CD14-positive monocyte (primary cell): ENCODE results near the gene MCOLN2. TPM values are rescaled to one million over a fixed set of nuclear protein-coding genes. Genes with fewer than 3 reads are reported as not detected.

ENCODE experiments used
- DNase-seq, 3 donors: peaks; one replicate each; pipeline ENCODE4 v3.0.0-alpha.2; 2011 to 2022
- H2AFZ ChIP-seq: 2 replicates; pipeline ENCODE4 v1.6.0; 2012; ENCODE audit warnings: mild to moderate bottlenecking, low read depth, low read length, inconsistent platforms; ENCODE audit not compliant: insufficient read depth, poor library complexity, severe bottlenecking
- H3K27ac ChIP-seq, 2 donors: 1 replicate in 1 of 2; 2 replicates in 1 of 2; pipeline ENCODE4 v1.5.1; 2012 to 2013; ENCODE audit warnings: low read length in 2 of 2, control low read depth in 1 of 2, inconsistent platforms in 1 of 2, low read depth in 1 of 2, mild to moderate bottlenecking in 1 of 2
- H3K27me3 ChIP-seq, 2 donors: one replicate each; pipeline versions ENCODE4 v1.6.0 to v1.6.1; 2011 to 2013; ENCODE audit warnings: low read length in 2 of 2; ENCODE audit not compliant: control insufficient read depth in 2 of 2, insufficient read depth in 2 of 2
- H3K36me3 ChIP-seq, 2 donors: replicated peaks in 1 of 2; 1 replicate in 1 of 2; 2 replicates in 1 of 2; pipeline versions ENCODE4 v1.5.1 to v1.6.1; 2012 to 2013; ENCODE audit warnings: low read length in 2 of 2, control low read depth in 1 of 2, inconsistent platforms in 1 of 2, mild to moderate bottlenecking in 1 of 2; ENCODE audit not compliant: insufficient read depth in 2 of 2, control insufficient read depth in 1 of 2
- H3K4me1 ChIP-seq, 2 donors: 1 replicate in 1 of 2; 2 replicates in 1 of 2; pipeline versions ENCODE4 v1.5.1 to v1.6.1; 2012 to 2013; ENCODE audit warnings: low read length in 2 of 2, control low read depth in 1 of 2, inconsistent platforms in 1 of 2, mild to moderate bottlenecking in 1 of 2, moderate library complexity in 1 of 2; ENCODE audit not compliant: insufficient read depth in 2 of 2, control insufficient read depth in 1 of 2
- H3K4me2 ChIP-seq: replicated peaks from 2 replicates; pipeline ENCODE3; 2012; ENCODE audit warnings: low read length, moderate library complexity, mild to moderate bottlenecking; ENCODE audit not compliant: poor library complexity, severe bottlenecking; ENCODE audit errors: extremely low read depth
- H3K4me3 ChIP-seq, 3 experiments: fragments of 200-600 bp in 1 of 3; sonication (generic) in 1 of 3; replicated peaks in 1 of 3; 1 replicate in 2 of 3; 2 replicates in 1 of 3; pipeline ENCODE4 v1.5.1; 2011 to 2013; ENCODE audit warnings: low read length in 3 of 3, mild to moderate bottlenecking in 3 of 3, control low read depth in 2 of 3, low read depth in 2 of 3, inconsistent platforms in 1 of 3, moderate library complexity in 1 of 3
- H3K79me2 ChIP-seq: 2 replicates; pipeline ENCODE4 v1.6.0; 2012; ENCODE audit warnings: mild to moderate bottlenecking, control low read depth, inconsistent platforms, low read length, moderate library complexity; ENCODE audit not compliant: insufficient read depth
- H3K9ac ChIP-seq: 2 replicates; pipeline ENCODE4 v1.6.0; 2017; ENCODE audit warnings: low read length, mild to moderate bottlenecking; ENCODE audit not compliant: insufficient read depth, poor library complexity, severe bottlenecking
- H3K9me3 ChIP-seq, 2 donors: replicated peaks in 1 of 2; 1 replicate in 1 of 2; 2 replicates in 1 of 2; pipeline versions ENCODE4 v1.5.1 to v1.6.1; 2012 to 2013; ENCODE audit warnings: low read length in 2 of 2, control low read depth in 1 of 2; ENCODE audit not compliant: control insufficient read depth in 1 of 2, insufficient read depth in 1 of 2
- H4K20me1 ChIP-seq: 2 replicates; pipeline ENCODE4 v1.6.0; 2012; ENCODE audit warnings: mild to moderate bottlenecking, low read length, control low read depth, moderate library complexity; ENCODE audit not compliant: insufficient read depth
- H3K27ac Mint-ChIP-seq, 7 donors: one replicate each; pipeline ENCODE4 v1.8.0; 2020; ENCODE audit warnings: mild to moderate bottlenecking in 7 of 7, mixed read lengths in 7 of 7, moderate library complexity in 6 of 7, inconsistent platforms in 2 of 7
- H3K27me3 Mint-ChIP-seq, 3 donors: one replicate each; pipeline ENCODE4 v1.8.0; 2021 to 2022; ENCODE audit warnings: low read depth in 3 of 3, mild to moderate bottlenecking in 3 of 3, mixed read lengths in 3 of 3, moderate library complexity in 3 of 3, inconsistent platforms in 1 of 3
- H3K36me3 Mint-ChIP-seq, 2 donors: one replicate each; pipeline ENCODE4 v1.8.0; 2020; ENCODE audit warnings: mixed read lengths in 2 of 2, inconsistent platforms in 1 of 2, mild to moderate bottlenecking in 1 of 2
- H3K4me1 Mint-ChIP-seq: one replicate; pipeline ENCODE4 v1.8.0; 2020; ENCODE audit warnings: mild to moderate bottlenecking, mixed read lengths
- H3K4me3 Mint-ChIP-seq, 2 donors: one replicate each; pipeline ENCODE4 v1.8.0; 2020; ENCODE audit warnings: mild to moderate bottlenecking in 2 of 2, mixed read lengths in 2 of 2, moderate library complexity in 1 of 2
- H3K9me3 Mint-ChIP-seq, 7 donors: one replicate each; pipeline ENCODE4 v1.8.0; 2020 to 2022; ENCODE audit warnings: mixed read lengths in 7 of 7, mild to moderate bottlenecking in 6 of 7, moderate library complexity in 6 of 7, inconsistent platforms in 2 of 7
- WGBS: methylation state at CpG from one replicate; pipeline ENCODE4 v1.1.5; 2013; ENCODE audit warnings: missing lambda C conversion rate; ENCODE audit not compliant: insufficient coverage; 5-methylcytosine and 5-hydroxymethylcytosine counted together
- intact Hi-C, 2 donors: fragments of 100-400 bp; cut with micrococcal nuclease; formaldehyde crosslinking; loops; one replicate each; pipeline versions ENCODE4 v1.15.0 to v1.15.1; 2023
- polyA plus RNA-seq, 3 donors: library from polyadenylated mRNA; depleted of rRNA in 1 of 3; unstranded in 2 of 3; stranded (reverse) in 1 of 3; fragments of 300-500 nt in 2 of 3; fragments of >200 nt in 1 of 3; fragmentation: Illumina TruSeq in 2 of 3; gene quantifications; 1 replicate in 2 of 3; 2 replicates in 1 of 3; pipeline ENCODE4 v1.2.3, GENCODE V29; 2012 to 2021
- TF ChIP-seq, protein P1 (sequence below): fragments of 200-600 bp; IDR thresholded peaks from one replicate; pipeline ENCODE4 v1.8.0; 2022; ENCODE audit warnings: antibody characterized with exemption, mild to moderate bottlenecking

MCOLN2 gene
- polyA plus RNA-seq, 3 donors: 0.51 to 2.7 (median 1.1) TPM

- H3K79me2 ChIP-seq: no peaks in the 10 kb centered on the region
- WGBS: 100% methylated on average over 2 of the region's 7 CpGs
- H3K4me1 ChIP-seq: no peaks in the 10 kb centered on the region
- Mint-ChIP-seq H3K27me3 (peaks cover 2 to 3% (median 2%) of the 10 kb centered on the region in 3 donors), H3K4me1 (no peaks in the 10 kb centered on the region), H3K4me3 (no peak overlapping the region), H3K9me3 (no peaks in the 10 kb centered on the region), H3K36me3 (no peaks in the 10 kb centered on the region), H3K27ac (no peak overlapping the region)
- no peaks in the 10 kb centered on the region for H3K36me3 ChIP-seq
- intact Hi-C loops: loop anchor here in 1 of 2 donors (5.0 kb wide), 1 partner anchor 156 kb away; no protein-coding TSS in a partner anchor
- H2AFZ ChIP-seq: no peak overlapping the region
- no peak overlapping the region for H3K4me3 ChIP-seq
- TF ChIP-seq, protein P1, sequence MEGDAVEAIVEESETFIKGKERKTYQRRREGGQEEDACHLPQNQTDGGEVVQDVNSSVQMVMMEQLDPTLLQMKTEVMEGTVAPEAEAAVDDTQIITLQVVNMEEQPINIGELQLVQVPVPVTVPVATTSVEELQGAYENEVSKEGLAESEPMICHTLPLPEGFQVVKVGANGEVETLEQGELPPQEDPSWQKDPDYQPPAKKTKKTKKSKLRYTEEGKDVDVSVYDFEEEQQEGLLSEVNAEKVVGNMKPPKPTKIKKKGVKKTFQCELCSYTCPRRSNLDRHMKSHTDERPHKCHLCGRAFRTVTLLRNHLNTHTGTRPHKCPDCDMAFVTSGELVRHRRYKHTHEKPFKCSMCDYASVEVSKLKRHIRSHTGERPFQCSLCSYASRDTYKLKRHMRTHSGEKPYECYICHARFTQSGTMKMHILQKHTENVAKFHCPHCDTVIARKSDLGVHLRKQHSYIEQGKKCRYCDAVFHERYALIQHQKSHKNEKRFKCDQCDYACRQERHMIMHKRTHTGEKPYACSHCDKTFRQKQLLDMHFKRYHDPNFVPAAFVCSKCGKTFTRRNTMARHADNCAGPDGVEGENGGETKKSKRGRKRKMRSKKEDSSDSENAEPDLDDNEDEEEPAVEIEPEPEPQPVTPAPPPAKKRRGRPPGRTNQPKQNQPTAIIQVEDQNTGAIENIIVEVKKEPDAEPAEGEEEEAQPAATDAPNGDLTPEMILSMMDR: no peak
- H3K27me3 ChIP-seq: no peaks in the 10 kb centered on the region
- H3K4me2 ChIP-seq: no peak overlapping the region
- H4K20me1 ChIP-seq: no peaks in the 10 kb centered on the region
- no peaks in the 10 kb centered on the region for H3K9me3 ChIP-seq
- no peak overlapping the region for H3K27ac ChIP-seq
- no peak for DNase-seq
- H3K9ac ChIP-seq: no peak overlapping the region
Measured at GRCh38 chr1:84933011-84933611, 63.8 kb downstream of the MCOLN2 start.

- no peak overlapping the region for H3K9ac ChIP-seq
- no peaks in the 10 kb centered on the region for H3K36me3 ChIP-seq
- Mint-ChIP-seq H3K4me1 (no peaks in the 10 kb centered on the region), H3K9me3 (no peaks in the 10 kb centered on the region), H3K36me3 (no peaks in the 10 kb centered on the region), H3K27ac (no peak overlapping the region), H3K27me3 (peaks cover 0 to 3% (median 2%) of the 10 kb centered on the region in 3 donors), H3K4me3 (no peak overlapping the region)
- no peaks in the 10 kb centered on the region for H3K79me2 ChIP-seq
- TF ChIP-seq, protein P1: no peak
- H3K9me3 ChIP-seq: no peaks in the 10 kb centered on the region
- WGBS: no CpG with 5 or more reads among the region's 2 CpGs
- H4K20me1 ChIP-seq: no peaks in the 10 kb centered on the region
- no peaks in the 10 kb centered on the region for H3K27me3 ChIP-seq
- H3K4me1 ChIP-seq: no peaks in the 10 kb centered on the region
- no peak overlapping the region for H3K4me3 ChIP-seq
- intact Hi-C loops: loop anchor here in 1 of 2 donors (5.0 kb wide), 1 partner anchor 154 kb away; no protein-coding TSS in a partner anchor
- H3K27ac ChIP-seq: no peak overlapping the region
- DNase-seq: no peak
- H2AFZ ChIP-seq: no peak overlapping the region
- no peak overlapping the region for H3K4me2 ChIP-seq
Measured at GRCh38 chr1:84930831-84931230, 66.1 kb downstream of the MCOLN2 start.
